Measurements from ENCODE around the gene SKIC2.

GRCh38 chr6:31963921-31964320 lies 4.9 kb downstream of the SKIC2 start:
- no peak for TF ChIP-seq CTCF (IDR thresholded peaks at IDR 0.05)
- no peak for TF ChIP-seq POLR2A (IDR thresholded peaks at IDR 0.05)
